Keratinocyte (primary cell): Measurements from ENCODE around the gene TMED7. TPM values are rescaled to one million over a fixed set of nuclear protein-coding genes. Genes with fewer than 3 reads are reported as not detected.
A peak's percentile ranks its signal among the peaks of the same experiment; 100 is the strongest.

ENCODE experiments used
- DNase-seq: peaks from one replicate; pipeline ENCODE4 v3.0.0-alpha.2; 2011; ENCODE audit warnings: low read depth, missing footprints, low spot score
- FAIRE-seq: peaks from 2 replicates; lab custom pipeline; 2011; peaks lifted over from hg19 to GRCh38; lab: Jason Lieb, UNC
- H2AFZ ChIP-seq: 2 replicates; pipeline ENCODE4 v1.6.0; 2012; ENCODE audit warnings: low read length, control low read depth, inconsistent platforms; ENCODE audit not compliant: control insufficient read depth
- H3K27ac ChIP-seq: 2 replicates; pipeline ENCODE4 v1.5.1; 2011; ENCODE audit warnings: low read length; ENCODE audit not compliant: control insufficient read depth, insufficient read depth
- H3K27me3 ChIP-seq: 3 replicates; pipeline ENCODE4 v1.6.0; 2011; ENCODE audit warnings: low read length; ENCODE audit not compliant: control insufficient read depth, insufficient read depth; ENCODE audit errors: extremely low read depth
- H3K36me3 ChIP-seq, 2 experiments: 2 replicates in 1 of 2; 3 replicates in 1 of 2; pipeline ENCODE4 v1.5.1; 2011; ENCODE audit warnings: low read length in 2 of 2, mild to moderate bottlenecking in 1 of 2; ENCODE audit not compliant: control insufficient read depth in 2 of 2, insufficient read depth in 2 of 2; ENCODE audit errors: extremely low read depth in 1 of 2
- H3K4me1 ChIP-seq: 3 replicates; pipeline ENCODE4 v1.5.1; 2011; ENCODE audit warnings: low read length; ENCODE audit not compliant: control insufficient read depth, insufficient read depth; ENCODE audit errors: extremely low read depth
- H3K4me2 ChIP-seq: 3 replicates; pipeline ENCODE4 v1.6.0; 2011; ENCODE audit warnings: low read depth, low read length; ENCODE audit not compliant: control insufficient read depth, insufficient read depth; ENCODE audit errors: extremely low read depth
- H3K4me3 ChIP-seq, 3 experiments: fragments of 200-600 bp in 1 of 3; sonication (generic) in 1 of 3; 2 replicates in 2 of 3; 3 replicates in 1 of 3; pipeline ENCODE4 v1.5.1; 2011 to 2016; ENCODE audit warnings: low read length in 3 of 3, mild to moderate bottlenecking in 3 of 3, control low read depth in 2 of 3, inconsistent platforms in 1 of 3, low read depth in 1 of 3, mixed read lengths in 1 of 3, mixed run types in 1 of 3, moderate library complexity in 1 of 3; ENCODE audit not compliant: control insufficient read depth in 2 of 3, insufficient read depth in 2 of 3; ENCODE audit errors: extremely low read depth in 1 of 3
- H3K79me2 ChIP-seq: 2 replicates; pipeline ENCODE4 v1.6.0; 2012; ENCODE audit warnings: low read length; ENCODE audit not compliant: control insufficient read depth, insufficient read depth
- H3K9ac ChIP-seq: 3 replicates; pipeline ENCODE4 v1.6.0; 2011; ENCODE audit warnings: low read length; ENCODE audit not compliant: control insufficient read depth, insufficient read depth; ENCODE audit errors: extremely low read depth
- H3K9me1 ChIP-seq: 3 replicates; pipeline ENCODE4 v1.6.0; 2011; ENCODE audit warnings: low read length; ENCODE audit not compliant: control insufficient read depth, insufficient read depth; ENCODE audit errors: extremely low read depth
- H3K9me3 ChIP-seq: 2 replicates; pipeline ENCODE4 v1.5.1; 2012; ENCODE audit warnings: low read depth, low read length; ENCODE audit not compliant: control insufficient read depth
- H4K20me1 ChIP-seq: 3 replicates; pipeline ENCODE4 v1.6.0; 2011; ENCODE audit warnings: low read length; ENCODE audit not compliant: control insufficient read depth, insufficient read depth; ENCODE audit errors: extremely low read depth
- CTCF ChIP-seq, 3 experiments: IDR thresholded peaks in 1 of 3; conservative IDR thresholded peaks in 1 of 3; optimal IDR thresholded peaks in 1 of 3; 2 replicates in 2 of 3; 3 replicates in 1 of 3; pipeline versions ENCODE3 to v1.5.1; 2011; ENCODE audit warnings: low read length in 3 of 3, mild to moderate bottlenecking in 3 of 3, moderate library complexity in 2 of 3, control low read depth in 1 of 3, inconsistent platforms in 1 of 3; ENCODE audit not compliant: insufficient read depth in 2 of 3; ENCODE audit errors: extremely low read depth in 1 of 3
- EZH2 ChIP-seq: IDR thresholded peaks from one replicate; pipeline ENCODE4 v1.6.1; 2012; ENCODE audit warnings: inconsistent platforms, mild to moderate bottlenecking, low read length, moderate library complexity
- dilution Hi-C: fragments of 300-500 bp; cut with MboI; formaldehyde crosslinking; loops from one replicate; pipeline ENCODE4 v1.7.0; 2020; ENCODE audit warnings: low sequenced_read_pairs; ENCODE audit not compliant: extremely low pct_ligation_motif_present
- polyA plus RNA-seq, 5 experiments: library from polyadenylated mRNA; depleted of rRNA in 3 of 5; stranded (reverse) in 3 of 5; stranded (forward) in 1 of 5; unstranded in 1 of 5; fragments of >200 nt; gene quantifications; 1 replicate in 1 of 5; 2 replicates in 3 of 5; 3 replicates in 1 of 5; pipeline versions ENCODE4 v1.2.1 to v1.2.3, GENCODE V29; 2011 to 2012; ENCODE audit warnings: missing spikeins in 2 of 5, low read depth in 1 of 5, low replicate concordance in 1 of 5

The TMED7 gene
- polyA plus RNA-seq, 1 donor (not counting 4 experiments of a cell fraction or from before 2014, with no cell fraction given), result 77.9 TPM

GRCh38 chr5:115588640-115589039 lies 37.2 kb downstream of the TMED7 start:
- dilution Hi-C loops, result no loop called here
- Histone ChIP-seq H3K4me3 (no peak overlapping the region), H3K9me3 (no peaks in the 10 kb centered on the region), H3K79me2 (no peaks in the 10 kb centered on the region), H2AFZ (no peak overlapping the region), H3K4me1 (peaks cover 16% of the 10 kb centered on the region), H3K36me3 (no peaks in the 10 kb centered on the region), H3K27me3 (no peaks in the 10 kb centered on the region), H3K9ac (no peak overlapping the region), H3K9me1 (no peaks in the 10 kb centered on the region), H3K4me2 (no peak overlapping the region), H4K20me1 (no peaks in the 10 kb centered on the region), H3K27ac (no peak overlapping the region)
- FAIRE-seq, result no peak
- TF ChIP-seq CTCF (optimal IDR thresholded peaks at IDR 0.05 in 1 of 3, IDR thresholded peaks at IDR 0.05 in 1 of 3, conservative IDR thresholded peaks at IDR 0.05 in 1 of 3; ENCODE audit: extremely low read depth in 1 of 3, insufficient read depth in 2 of 3, low read length in 3 of 3) (no peak), EZH2 (no peak)
- no peak for DNase-seq

GRCh38 chr5:115586525-115587146 lies 39.2 kb downstream of the TMED7 start:
- TF ChIP-seq EZH2 (no peak), CTCF (optimal IDR thresholded peaks at IDR 0.05 in 1 of 3, IDR thresholded peaks at IDR 0.05 in 1 of 3, conservative IDR thresholded peaks at IDR 0.05 in 1 of 3; ENCODE audit: extremely low read depth in 1 of 3, insufficient read depth in 2 of 3, low read length in 3 of 3) (peak; percentile 3 to 29 (median 10))
- Histone ChIP-seq H2AFZ (no peak overlapping the region), H3K27ac (no peak overlapping the region), H3K36me3 (no peaks in the 10 kb centered on the region), H3K9me1 (no peaks in the 10 kb centered on the region), H3K9me3 (no peaks in the 10 kb centered on the region), H3K4me3 (no peak overlapping the region), H3K9ac (no peak overlapping the region), H4K20me1 (no peaks in the 10 kb centered on the region), H3K4me1 (peaks cover 18% of the 10 kb centered on the region), H3K79me2 (no peaks in the 10 kb centered on the region), H3K4me2 (no peak overlapping the region), H3K27me3 (no peaks in the 10 kb centered on the region)
- dilution Hi-C loops, result no loop called here
- DNase-seq, result no peak
- FAIRE-seq, result no peak
